Measurements from ENCODE around the gene CTNND2. TPM values are rescaled to one million over a fixed set of nuclear protein-coding genes. Genes with fewer than 3 reads are reported as not detected.

CTNND2 gene
- total and polyA plus RNA-seq, 4 donors, result 0.05 to 0.50 (median 0.27) TPM

DNA sequence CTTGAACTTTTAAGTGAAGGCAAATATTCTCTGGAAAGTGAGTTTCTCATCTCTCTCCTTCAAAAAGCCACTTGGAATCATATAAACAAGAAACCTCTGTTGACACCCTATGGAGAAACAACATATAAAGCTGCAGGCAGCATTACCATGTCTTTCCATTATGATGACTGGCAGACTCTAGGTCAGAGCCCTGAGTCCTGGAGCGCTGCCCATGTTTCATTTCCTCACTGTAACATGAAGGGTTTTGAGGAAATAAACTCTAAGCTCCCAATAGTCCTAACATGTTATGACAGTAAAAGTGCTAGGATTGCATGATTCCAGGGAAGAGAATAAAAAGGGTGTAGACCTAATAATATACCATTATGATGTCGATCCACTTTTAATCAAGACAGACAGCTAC is 220.6 kb downstream of the CTNND2 start:
- H3K36me3 ChIP-seq (ENCODE audit: control insufficient read depth in 4 of 4, insufficient read depth in 3 of 4, low read depth in 1 of 4, low read length in 3 of 4), result no peaks in the 10 kb centered on the region
- TF ChIP-seq TAF1 (conservative IDR thresholded peaks at IDR 0.05) (no peak), HNF4G (IDR thresholded peaks at IDR 0.05) (no peak), FOXA2 (IDR thresholded peaks at IDR 0.05) (no peak), YY1 (IDR thresholded peaks at IDR 0.05) (no peak), SP1 (IDR thresholded peaks at IDR 0.05) (no peak), EGR1 (IDR thresholded peaks at IDR 0.05; ENCODE audit: low read depth in 2 of 2) (no peak), NR2F2 (IDR thresholded peaks at IDR 0.05) (no peak), GABPA (IDR thresholded peaks at IDR 0.05 in 1 of 2, conservative IDR thresholded peaks at IDR 0.05 in 1 of 2) (no peak), HNF4A (conservative IDR thresholded peaks at IDR 0.05) (no peak), FOXA1 (IDR thresholded peaks at IDR 0.05) (no peak), RAD21 (IDR thresholded peaks at IDR 0.05) (no peak), RXRA (IDR thresholded peaks at IDR 0.05) (no peak), JUND (IDR thresholded peaks at IDR 0.05) (no peak)
- TF ChIP-seq, protein P1, sequence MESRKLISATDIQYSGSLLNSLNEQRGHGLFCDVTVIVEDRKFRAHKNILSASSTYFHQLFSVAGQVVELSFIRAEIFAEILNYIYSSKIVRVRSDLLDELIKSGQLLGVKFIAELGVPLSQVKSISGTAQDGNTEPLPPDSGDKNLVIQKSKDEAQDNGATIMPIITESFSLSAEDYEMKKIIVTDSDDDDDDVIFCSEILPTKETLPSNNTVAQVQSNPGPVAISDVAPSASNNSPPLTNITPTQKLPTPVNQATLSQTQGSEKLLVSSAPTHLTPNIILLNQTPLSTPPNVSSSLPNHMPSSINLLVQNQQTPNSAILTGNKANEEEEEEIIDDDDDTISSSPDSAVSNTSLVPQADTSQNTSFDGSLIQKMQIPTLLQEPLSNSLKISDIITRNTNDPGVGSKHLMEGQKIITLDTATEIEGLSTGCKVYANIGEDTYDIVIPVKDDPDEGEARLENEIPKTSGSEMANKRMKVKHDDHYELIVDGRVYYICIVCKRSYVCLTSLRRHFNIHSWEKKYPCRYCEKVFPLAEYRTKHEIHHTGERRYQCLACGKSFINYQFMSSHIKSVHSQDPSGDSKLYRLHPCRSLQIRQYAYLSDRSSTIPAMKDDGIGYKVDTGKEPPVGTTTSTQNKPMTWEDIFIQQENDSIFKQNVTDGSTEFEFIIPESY (IDR thresholded peaks at IDR 0.05), result no peak
- TF ChIP-seq, protein P2, sequence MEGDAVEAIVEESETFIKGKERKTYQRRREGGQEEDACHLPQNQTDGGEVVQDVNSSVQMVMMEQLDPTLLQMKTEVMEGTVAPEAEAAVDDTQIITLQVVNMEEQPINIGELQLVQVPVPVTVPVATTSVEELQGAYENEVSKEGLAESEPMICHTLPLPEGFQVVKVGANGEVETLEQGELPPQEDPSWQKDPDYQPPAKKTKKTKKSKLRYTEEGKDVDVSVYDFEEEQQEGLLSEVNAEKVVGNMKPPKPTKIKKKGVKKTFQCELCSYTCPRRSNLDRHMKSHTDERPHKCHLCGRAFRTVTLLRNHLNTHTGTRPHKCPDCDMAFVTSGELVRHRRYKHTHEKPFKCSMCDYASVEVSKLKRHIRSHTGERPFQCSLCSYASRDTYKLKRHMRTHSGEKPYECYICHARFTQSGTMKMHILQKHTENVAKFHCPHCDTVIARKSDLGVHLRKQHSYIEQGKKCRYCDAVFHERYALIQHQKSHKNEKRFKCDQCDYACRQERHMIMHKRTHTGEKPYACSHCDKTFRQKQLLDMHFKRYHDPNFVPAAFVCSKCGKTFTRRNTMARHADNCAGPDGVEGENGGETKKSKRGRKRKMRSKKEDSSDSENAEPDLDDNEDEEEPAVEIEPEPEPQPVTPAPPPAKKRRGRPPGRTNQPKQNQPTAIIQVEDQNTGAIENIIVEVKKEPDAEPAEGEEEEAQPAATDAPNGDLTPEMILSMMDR (IDR thresholded peaks at IDR 0.05; ENCODE audit: low read depth, low read length, missing input control), result no peak
- TF ChIP-seq, protein P3, sequence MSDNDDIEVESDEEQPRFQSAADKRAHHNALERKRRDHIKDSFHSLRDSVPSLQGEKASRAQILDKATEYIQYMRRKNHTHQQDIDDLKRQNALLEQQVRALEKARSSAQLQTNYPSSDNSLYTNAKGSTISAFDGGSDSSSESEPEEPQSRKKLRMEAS (IDR thresholded peaks at IDR 0.05), result no peak
- TF ChIP-seq, protein P4, sequence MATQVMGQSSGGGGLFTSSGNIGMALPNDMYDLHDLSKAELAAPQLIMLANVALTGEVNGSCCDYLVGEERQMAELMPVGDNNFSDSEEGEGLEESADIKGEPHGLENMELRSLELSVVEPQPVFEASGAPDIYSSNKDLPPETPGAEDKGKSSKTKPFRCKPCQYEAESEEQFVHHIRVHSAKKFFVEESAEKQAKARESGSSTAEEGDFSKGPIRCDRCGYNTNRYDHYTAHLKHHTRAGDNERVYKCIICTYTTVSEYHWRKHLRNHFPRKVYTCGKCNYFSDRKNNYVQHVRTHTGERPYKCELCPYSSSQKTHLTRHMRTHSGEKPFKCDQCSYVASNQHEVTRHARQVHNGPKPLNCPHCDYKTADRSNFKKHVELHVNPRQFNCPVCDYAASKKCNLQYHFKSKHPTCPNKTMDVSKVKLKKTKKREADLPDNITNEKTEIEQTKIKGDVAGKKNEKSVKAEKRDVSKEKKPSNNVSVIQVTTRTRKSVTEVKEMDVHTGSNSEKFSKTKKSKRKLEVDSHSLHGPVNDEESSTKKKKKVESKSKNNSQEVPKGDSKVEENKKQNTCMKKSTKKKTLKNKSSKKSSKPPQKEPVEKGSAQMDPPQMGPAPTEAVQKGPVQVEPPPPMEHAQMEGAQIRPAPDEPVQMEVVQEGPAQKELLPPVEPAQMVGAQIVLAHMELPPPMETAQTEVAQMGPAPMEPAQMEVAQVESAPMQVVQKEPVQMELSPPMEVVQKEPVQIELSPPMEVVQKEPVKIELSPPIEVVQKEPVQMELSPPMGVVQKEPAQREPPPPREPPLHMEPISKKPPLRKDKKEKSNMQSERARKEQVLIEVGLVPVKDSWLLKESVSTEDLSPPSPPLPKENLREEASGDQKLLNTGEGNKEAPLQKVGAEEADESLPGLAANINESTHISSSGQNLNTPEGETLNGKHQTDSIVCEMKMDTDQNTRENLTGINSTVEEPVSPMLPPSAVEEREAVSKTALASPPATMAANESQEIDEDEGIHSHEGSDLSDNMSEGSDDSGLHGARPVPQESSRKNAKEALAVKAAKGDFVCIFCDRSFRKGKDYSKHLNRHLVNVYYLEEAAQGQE (IDR thresholded peaks at IDR 0.05), result no peak
- TF ChIP-seq, protein P5, sequence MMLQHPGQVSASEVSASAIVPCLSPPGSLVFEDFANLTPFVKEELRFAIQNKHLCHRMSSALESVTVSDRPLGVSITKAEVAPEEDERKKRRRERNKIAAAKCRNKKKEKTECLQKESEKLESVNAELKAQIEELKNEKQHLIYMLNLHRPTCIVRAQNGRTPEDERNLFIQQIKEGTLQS (IDR thresholded peaks at IDR 0.05), result no peak
- no peaks in the 10 kb centered on the region for H3K4me1 ChIP-seq (ENCODE audit: control insufficient read depth in 4 of 4, insufficient read depth in 4 of 4, low read length in 3 of 4)
- no peaks in the 10 kb centered on the region for H3K27me3 ChIP-seq (ENCODE audit: control insufficient read depth in 4 of 4, insufficient read depth in 4 of 4, low read length in 3 of 4)
- H3K4me3 ChIP-seq (ENCODE audit: low read depth in 1 of 3, low read length in 3 of 3), result no peak overlapping the region
- WGBS, result 84% methylated on average over 2 of the region's 2 CpGs
- DNase-seq (ENCODE audit: low spot score), result no peak
- H3K27ac ChIP-seq (ENCODE audit: low read depth in 1 of 2, low read length in 2 of 2), result no peak overlapping the region
- no peak overlapping the region for H3K9ac ChIP-seq (ENCODE audit: low read depth in 1 of 2, low read length in 2 of 2)
- H3K9me3 ChIP-seq (ENCODE audit: control insufficient read depth in 4 of 4, low read length in 3 of 4), result no peaks in the 10 kb centered on the region
